ENCODE results near the gene HSFX2. TPM values are rescaled to one million over a fixed set of nuclear protein-coding genes. Genes with fewer than 3 reads are reported as not detected.

HSFX2 gene
- total RNA-seq, 1 experiment from 2014 or later: 0.26 TPM

- DNase-seq (ENCODE audit: low read depth, low spot score) (no peak), ATAC-seq (no peak)
- no TSS peak for BruUV-seq (replicated peaks)
- intact Hi-C loops (cut with micrococcal nuclease; ENCODE audit: unreplicated experiment) (no loop called here), in situ Hi-C loops (cut with HindIII; ENCODE audit: low pct_unique_long_range_greater_than_20kb, low sequenced_read_pairs) (no loop called here)
- Histone ChIP-seq H3K4me3 (ENCODE audit: low read depth in 2 of 2, low read length in 2 of 2) (no peak overlapping the region), H3K9me3 (ENCODE audit: control insufficient read depth, insufficient read depth, low read depth, low read length) (no peaks in the 10 kb centered on the region), H3K27ac (ENCODE audit: low read length) (no peak overlapping the region), H3K4me1 (ENCODE audit: control insufficient read depth, insufficient read depth, low read length) (no peaks in the 10 kb centered on the region), H3K27me3 (ENCODE audit: control insufficient read depth, insufficient read depth, low read length) (peaks cover 2% of the 10 kb centered on the region), H3K36me3 (ENCODE audit: control insufficient read depth, insufficient read depth, low read length) (no peaks in the 10 kb centered on the region)
- ChIA-PET POLR2A (no interaction called here), CTCF (no interaction called here)
- TF ChIP-seq REST (IDR thresholded peaks at IDR 0.05; ENCODE audit: insufficient read depth in 1 of 2, low read depth in 2 of 2, low read length in 1 of 2) (no peak), TCF7L2 (IDR thresholded peaks at IDR 0.05; ENCODE audit: low read depth, low read length) (no peak), SIN3A (IDR thresholded peaks at IDR 0.05; ENCODE audit: borderline replicate concordance, insufficient read depth, low read depth, low read length) (no peak)
These were observed 46.3 kb upstream of the HSFX2 start for GRCh38 chrX:149641432-149641831.

GRCh38 chrX:149639568-149639967, 44.5 kb upstream of the HSFX2 start:
- no peak for DNase-seq (ENCODE audit: low read depth, low spot score)
- no TSS peak for BruUV-seq (replicated peaks)
- Histone ChIP-seq H3K4me1 (ENCODE audit: control insufficient read depth, insufficient read depth, low read length) (no peaks in the 10 kb centered on the region), H3K9me3 (ENCODE audit: control insufficient read depth, insufficient read depth, low read depth, low read length) (no peaks in the 10 kb centered on the region), H3K36me3 (ENCODE audit: control insufficient read depth, insufficient read depth, low read length) (no peaks in the 10 kb centered on the region), H3K4me3 (ENCODE audit: low read depth in 2 of 2, low read length in 2 of 2) (no peak overlapping the region), H3K27ac (ENCODE audit: low read length) (no peak overlapping the region), H3K27me3 (ENCODE audit: control insufficient read depth, insufficient read depth, low read length) (no peaks in the 10 kb centered on the region; the same call in none of the 2 replicates)
- intact Hi-C loops (cut with micrococcal nuclease; ENCODE audit: unreplicated experiment): no loop called here
- TF ChIP-seq CTCF (IDR thresholded peaks at IDR 0.05) (no peak), TCF7L2 (IDR thresholded peaks at IDR 0.05; ENCODE audit: low read depth, low read length) (no peak), SIN3A (IDR thresholded peaks at IDR 0.05; ENCODE audit: borderline replicate concordance, insufficient read depth, low read depth, low read length) (no peak), REST (IDR thresholded peaks at IDR 0.05; ENCODE audit: insufficient read depth in 1 of 2, low read depth in 2 of 2, low read length in 1 of 2) (no peak), POLR2AphosphoS5 (IDR thresholded peaks at IDR 0.05; ENCODE audit: low read depth, low read length) (no peak)
- ATAC-seq: no peak
- in situ Hi-C loops (cut with HindIII; ENCODE audit: low pct_unique_long_range_greater_than_20kb, low sequenced_read_pairs): no loop called here
- ChIA-PET POLR2A (no interaction called here), CTCF (no interaction called here)

Data from Panc1 (cell line).